Measurements from ENCODE around the gene TMEM132C. TPM values are rescaled to one million over a fixed set of nuclear protein-coding genes. Genes with fewer than 3 reads are reported as not detected.

TMEM132C gene
- total and polyA plus RNA-seq, 2 donors (not counting 3 experiments of a cell fraction or from before 2014, with no cell fraction given): not detected

DNA sequence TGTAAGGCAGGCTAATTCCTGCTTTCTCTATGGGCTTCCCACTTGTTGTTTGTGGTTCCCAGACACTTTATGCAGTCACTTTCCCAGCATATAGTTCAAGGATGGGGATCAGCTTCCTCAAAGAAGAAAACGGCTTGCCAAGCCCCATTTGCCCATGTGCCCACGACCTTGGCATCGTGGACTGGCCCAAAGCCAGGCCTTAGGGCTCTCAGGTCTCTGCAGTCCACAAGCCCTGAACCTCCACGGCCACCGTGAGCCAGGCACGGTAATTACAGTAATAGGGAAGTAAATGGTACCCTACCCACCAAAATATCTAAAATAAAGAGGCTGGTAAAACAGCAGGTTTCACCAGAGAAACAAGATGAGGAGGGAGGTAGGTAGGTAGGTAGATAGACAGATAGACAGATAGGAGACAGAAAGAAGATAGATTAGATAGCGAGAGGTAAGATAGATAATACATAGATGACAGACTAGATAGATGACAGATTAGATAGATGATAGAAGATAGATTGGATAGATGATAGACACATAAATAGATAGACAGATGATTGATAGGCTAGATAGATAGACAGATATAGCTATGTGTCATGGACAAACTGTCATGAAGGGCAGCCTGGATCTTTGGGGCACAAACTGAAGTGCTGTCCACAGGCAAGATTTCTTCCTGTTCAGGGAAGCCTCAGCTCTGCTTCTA, 393.7 kb downstream of the TMEM132C start:
- Histone ChIP-seq H3K27ac (ENCODE audit: insufficient read depth, low read depth, low read length) (no peak overlapping the region), H3K4me2 (ENCODE audit: insufficient read depth, low read length) (no peak overlapping the region), H4K20me1 (replicated peaks; ENCODE audit: control insufficient read depth, extremely low read depth, insufficient read depth, low read length) (no peaks in the 10 kb centered on the region), H3K9me1 (replicated peaks; ENCODE audit: control insufficient read depth, extremely low read depth, insufficient read depth, low read length) (no peaks in the 10 kb centered on the region), H3K4me1 (ENCODE audit: control insufficient read depth, extremely low read depth, insufficient read depth, low read length) (no peaks in the 10 kb centered on the region), H3K27me3 (ENCODE audit: control insufficient read depth in 2 of 2, insufficient read depth in 2 of 2, low read length in 2 of 2) (no peaks in the 10 kb centered on the region), H2AFZ (ENCODE audit: low read depth, low read length) (no peak overlapping the region), H3K9me3 (replicated peaks; ENCODE audit: control insufficient read depth, insufficient read depth, low read length) (peaks cover 2% of the 10 kb centered on the region), H3K36me3 (ENCODE audit: control insufficient read depth in 2 of 2, extremely low read depth in 1 of 2, insufficient read depth in 2 of 2, low read length in 2 of 2) (no peaks in the 10 kb centered on the region), H3K4me3 (replicated peaks in 1 of 3; ENCODE audit: insufficient read depth in 1 of 3, low read depth in 1 of 3, low read length in 3 of 3) (no peak overlapping the region), H3K9ac (replicated peaks; ENCODE audit: extremely low read depth, insufficient read depth, low read length) (no peak overlapping the region), H3K79me2 (ENCODE audit: control insufficient read depth, insufficient read depth, low read length) (no peaks in the 10 kb centered on the region)
- intact Hi-C loops (cut with micrococcal nuclease) (no loop called here), dilution Hi-C loops (cut with MboI; ENCODE audit: extremely low pct_ligation_motif_present, low sequenced_read_pairs) (no loop called here)
- DNase-seq (ENCODE audit: low read depth, low spot score): no peak
- ChIA-PET CTCF (no interaction called here), POLR2A (no interaction called here)
- no TSS peak for BruUV-seq (replicated peaks)
- no peak for FAIRE-seq
- TF ChIP-seq FOS (IDR thresholded peaks at IDR 0.05; ENCODE audit: borderline replicate concordance, insufficient read depth, low read length): no peak
- no peak for TF ChIP-seq EZH2 (IDR thresholded peaks at IDR 0.05; ENCODE audit: borderline replicate concordance, low read depth, low read length, severe bottlenecking)
- TF ChIP-seq JUN (IDR thresholded peaks at IDR 0.05; ENCODE audit: borderline replicate concordance, insufficient read depth, insufficient read length, low read depth): no peak
- no peak for TF ChIP-seq GATA2 (IDR thresholded peaks at IDR 0.05; ENCODE audit: insufficient read depth, insufficient read length, low read depth, low read length)
- TF ChIP-seq MYC (IDR thresholded peaks at IDR 0.05; ENCODE audit: low read depth, low read length): no peak
- no peak for TF ChIP-seq CTCF (IDR thresholded peaks at IDR 0.05; ENCODE audit: extremely low read depth in 1 of 2, insufficient read depth in 1 of 2, low read depth in 1 of 2, low read length in 2 of 2)
- no peak for TF ChIP-seq MAX (IDR thresholded peaks at IDR 0.05; ENCODE audit: insufficient read depth, insufficient read length)
- TF ChIP-seq POLR2AphosphoS5 (IDR thresholded peaks at IDR 0.05; ENCODE audit: insufficient read depth, low read depth, low read length): no peak
- TF ChIP-seq POLR2A (IDR thresholded peaks at IDR 0.05; ENCODE audit: low read depth, low read length): no peak

All from endothelial cell of umbilical vein (primary cell).